Neural progenitor cell (in vitro differentiated cells): ENCODE results near the gene MAPRE2. TPM values are rescaled to one million over a fixed set of nuclear protein-coding genes. Genes with fewer than 3 reads are reported as not detected.

Experiments used
- DNase-seq: peaks from one replicate; pipeline ENCODE4 v3.0.0-alpha.2; 2016; ENCODE audit warnings: low spot score
- H2AFZ ChIP-seq: fragments of 200-600 bp; sonication (generic); replicated peaks from 2 replicates; pipeline ENCODE4 v1.6.1; 2016; ENCODE audit warnings: antibody characterized with exemption
- H3F3A ChIP-seq: fragments of 200-600 bp; sonication (generic); 2 replicates; pipeline ENCODE4 v1.6.1; 2016; ENCODE audit warnings: antibody characterized with exemption, low read depth
- H3K27ac ChIP-seq: fragments of 200-600 bp; sonication (generic); 2 replicates; pipeline ENCODE4 v1.5.1; 2016; ENCODE audit warnings: mild to moderate bottlenecking
- H3K27me3 ChIP-seq: fragments of 200-600 bp; sonication (generic); 2 replicates; pipeline ENCODE4 v1.6.1; 2016; ENCODE audit warnings: mild to moderate bottlenecking, moderate library complexity
- H3K36me3 ChIP-seq: fragments of 200-600 bp; sonication (generic); 2 replicates; pipeline ENCODE4 v1.5.1; 2016
- H3K4me1 ChIP-seq: fragments of 200-600 bp; sonication (generic); 2 replicates; pipeline ENCODE4 v1.6.1; 2016; ENCODE audit warnings: mixed run types
- H3K4me2 ChIP-seq: fragments of 200-600 bp; sonication (generic); 2 replicates; pipeline ENCODE4 v1.6.1; 2016
- H3K4me3 ChIP-seq: fragments of 200-600 bp; sonication (generic); 2 replicates; pipeline ENCODE4 v1.5.1; 2016
- H3K79me2 ChIP-seq: fragments of 200-600 bp; sonication (generic); 2 replicates; pipeline ENCODE4 v1.6.1; 2016; ENCODE audit warnings: low read depth
- H3K9ac ChIP-seq: fragments of 200-600 bp; sonication (generic); 2 replicates; pipeline ENCODE4 v1.6.1; 2016
- H3K9me3 ChIP-seq: fragments of 200-600 bp; sonication (generic); 2 replicates; pipeline ENCODE4 v1.5.1; 2016; ENCODE audit warnings: low read depth
- H4K20me1 ChIP-seq: fragments of 200-600 bp; sonication (generic); 2 replicates; pipeline ENCODE4 v1.6.1; 2016; ENCODE audit warnings: low read depth
- H3K27ac Mint-ChIP-seq: 3 replicates; pipeline ENCODE4 v1.8.0; 2021; ENCODE audit warnings: mixed read lengths
- H3K27me3 Mint-ChIP-seq: 2 replicates; pipeline ENCODE4 v1.8.0; 2022; ENCODE audit warnings: low read depth, mild to moderate bottlenecking, inconsistent platforms, moderate library complexity, mixed read lengths; ENCODE audit not compliant: insufficient read depth
- H3K36me3 Mint-ChIP-seq: 3 replicates; pipeline ENCODE4 v1.8.0; 2021; ENCODE audit warnings: mixed read lengths
- H3K4me1 Mint-ChIP-seq: 3 replicates; pipeline ENCODE4 v1.8.0; 2021; ENCODE audit warnings: mixed read lengths
- H3K4me3 Mint-ChIP-seq: 3 replicates; pipeline ENCODE4 v1.8.0; 2021; ENCODE audit warnings: mild to moderate bottlenecking, moderate library complexity, mixed read lengths
- H3K9me3 Mint-ChIP-seq: 3 replicates; pipeline ENCODE4 v1.8.0; 2020; ENCODE audit warnings: mixed read lengths
- CTCF ChIP-seq: fragments of 200-600 bp; sonication (generic); IDR thresholded peaks from 2 replicates; pipeline ENCODE4 v1.5.1; 2017; ENCODE audit warnings: antibody characterized with exemption, mild to moderate bottlenecking
- EZH2 ChIP-seq: fragments of 200-600 bp; sonication (generic); IDR thresholded peaks from 2 replicates; pipeline ENCODE4 v1.6.1; 2017; ENCODE audit warnings: antibody characterized with exemption, mild to moderate bottlenecking, moderate library complexity
- EZH2phosphoT487 ChIP-seq: fragments of 200-600 bp; sonication (generic); IDR thresholded peaks from 2 replicates; pipeline ENCODE4 v1.6.1; 2017; ENCODE audit warnings: antibody characterized with exemption
- total RNA-seq: library from RNA; depleted of rRNA; stranded (reverse); fragments of >200 nt; gene quantifications from 2 replicates; pipeline ENCODE4 v1.2.3, GENCODE V29; 2015; ENCODE audit warnings: low replicate concordance

The MAPRE2 gene
- total RNA-seq, 1 donor from 2014 or later = 34.6 TPM

GRCh38 chr18:35132021-35132902, 91.0 kb downstream of the MAPRE2 start:
- H3K9ac ChIP-seq = no peak overlapping the region
- no peak for DNase-seq
- H3K4me2 ChIP-seq = no peak overlapping the region
- H3K4me3 ChIP-seq = no peak overlapping the region
- no peaks in the 10 kb centered on the region for H3K27me3 Mint-ChIP-seq
- H3K9me3 ChIP-seq = no peaks in the 10 kb centered on the region
- no peaks in the 10 kb centered on the region for H3K36me3 ChIP-seq
- H3K79me2 ChIP-seq = no peaks in the 10 kb centered on the region
- no peak overlapping the region for H3K27ac ChIP-seq
- no peak overlapping the region for H2AFZ ChIP-seq
- no peak overlapping the region for H3K27ac Mint-ChIP-seq
- no peaks in the 10 kb centered on the region for H4K20me1 ChIP-seq
- H3K27me3 ChIP-seq = no peaks in the 10 kb centered on the region
- no peak for TF ChIP-seq EZH2phosphoT487
- no peak for TF ChIP-seq EZH2
- TF ChIP-seq CTCF = no peak
- no peaks in the 10 kb centered on the region for H3K9me3 Mint-ChIP-seq
- H3F3A ChIP-seq = no peaks in the 10 kb centered on the region
- H3K36me3 Mint-ChIP-seq = peaks cover 21% of the 10 kb centered on the region
- H3K4me1 Mint-ChIP-seq = no peaks in the 10 kb centered on the region
- no peak overlapping the region for H3K4me3 Mint-ChIP-seq
- no peaks in the 10 kb centered on the region for H3K4me1 ChIP-seq

GRCh38 chr18:35134190-35134730, 93.0 kb downstream of the MAPRE2 start:
- H3K36me3 ChIP-seq = no peaks in the 10 kb centered on the region
- Mint-ChIP-seq H3K4me3 (no peak overlapping the region), H3K27me3 (no peaks in the 10 kb centered on the region), H3K4me1 (peaks cover 3% of the 10 kb centered on the region), H3K36me3 (peaks cover 17% of the 10 kb centered on the region), H3K27ac (no peak overlapping the region), H3K9me3 (no peaks in the 10 kb centered on the region)
- H3K27ac ChIP-seq = no peak overlapping the region
- H2AFZ ChIP-seq = no peak overlapping the region
- H3K4me3 ChIP-seq = no peak overlapping the region
- no peak for DNase-seq
- no peaks in the 10 kb centered on the region for H3K4me1 ChIP-seq
- no peaks in the 10 kb centered on the region for H3K9me3 ChIP-seq
- H3K79me2 ChIP-seq = no peaks in the 10 kb centered on the region
- H3K9ac ChIP-seq = no peak overlapping the region
- TF ChIP-seq EZH2 (no peak), EZH2phosphoT487 (no peak), CTCF (no peak)
- H3K27me3 ChIP-seq = no peaks in the 10 kb centered on the region
- H4K20me1 ChIP-seq = no peaks in the 10 kb centered on the region
- H3K4me2 ChIP-seq = no peak overlapping the region
- no peaks in the 10 kb centered on the region for H3F3A ChIP-seq

GRCh38 chr18:35134791-35135531, 93.7 kb downstream of the MAPRE2 start:
- H3K79me2 ChIP-seq = no peaks in the 10 kb centered on the region
- Mint-ChIP-seq H3K27ac (no peak overlapping the region), H3K4me3 (no peak overlapping the region), H3K4me1 (peaks cover 3% of the 10 kb centered on the region), H3K27me3 (no peaks in the 10 kb centered on the region), H3K36me3 (peaks cover 16% of the 10 kb centered on the region), H3K9me3 (no peaks in the 10 kb centered on the region)
- H3K4me3 ChIP-seq = no peak overlapping the region
- H2AFZ ChIP-seq = no peak overlapping the region
- no peaks in the 10 kb centered on the region for H3K4me1 ChIP-seq
- no peaks in the 10 kb centered on the region for H4K20me1 ChIP-seq
- H3K27ac ChIP-seq = no peak overlapping the region
- no peaks in the 10 kb centered on the region for H3K9me3 ChIP-seq
- H3F3A ChIP-seq = no peaks in the 10 kb centered on the region
- H3K36me3 ChIP-seq = no peaks in the 10 kb centered on the region
- no peak overlapping the region for H3K9ac ChIP-seq
- TF ChIP-seq CTCF (no peak), EZH2 (no peak), EZH2phosphoT487 (no peak)
- DNase-seq = no peak
- no peak overlapping the region for H3K4me2 ChIP-seq
- no peaks in the 10 kb centered on the region for H3K27me3 ChIP-seq
